ENCODE data around the gene SNRNP27. TPM values are rescaled to one million over a fixed set of nuclear protein-coding genes. Genes with fewer than 3 reads are reported as not detected.

Gene SNRNP27
- total and polyA plus RNA-seq, 2 of the 8 experiments (the other 6 are each of a cell fraction or from before 2014, with no cell fraction given) = 11.1 to 40.5 TPM

DNA sequence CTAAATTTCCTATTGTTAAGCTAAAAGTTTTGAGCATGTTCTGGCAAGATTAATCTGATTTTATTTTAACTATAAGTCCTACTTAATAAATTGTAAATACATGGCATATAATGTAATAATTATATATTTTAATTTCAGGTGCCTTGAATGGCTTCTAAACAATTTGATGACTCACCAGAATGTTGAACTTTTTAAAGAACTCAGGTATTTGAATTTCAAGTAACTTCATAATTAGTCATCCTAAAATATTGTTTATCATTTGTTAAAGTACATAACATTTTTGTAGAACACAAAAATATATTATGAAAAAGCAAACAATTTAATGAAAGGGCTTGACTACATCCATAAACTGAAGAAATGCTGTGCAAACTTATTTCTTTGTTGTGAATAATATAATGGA is 49.8 kb upstream of the SNRNP27 start:
- Histone ChIP-seq H3K4me3 (ENCODE audit: extremely low read depth in 1 of 4, insufficient read depth in 2 of 4, low read depth in 3 of 4, low read length in 4 of 4) (no peak overlapping the region), H3K79me2 (ENCODE audit: control insufficient read depth in 1 of 2, insufficient read depth in 2 of 2, low read length in 2 of 2) (no peaks in the 10 kb centered on the region), H4K20me1 (replicated peaks in 1 of 2; ENCODE audit: control insufficient read depth in 1 of 2, insufficient read depth in 2 of 2, low read length in 2 of 2) (peaks cover 0 to 3% of the 10 kb centered on the region in 2 experiments), H2AK5ac (ENCODE audit: low read depth, low read length) (no peak overlapping the region), H3K18ac (ENCODE audit: extremely low read depth, low read length) (no peak overlapping the region), H3K4ac (replicated peaks; ENCODE audit: insufficient read length, low read depth, low read length) (no peak overlapping the region), H2BK120ac (replicated peaks; ENCODE audit: low read depth, low read length) (no peak overlapping the region), H3K56ac (replicated peaks; ENCODE audit: insufficient read length, low read depth, low read length) (no peak overlapping the region), H3K4me2 (ENCODE audit: insufficient read depth in 1 of 2, low read depth in 2 of 2, low read length in 2 of 2) (no peak overlapping the region), H3K14ac (ENCODE audit: insufficient read length) (no peak overlapping the region), H4K8ac (ENCODE audit: extremely low read depth, insufficient read depth, low read length) (no peak overlapping the region), H2AFZ (ENCODE audit: low read length) (no peak overlapping the region), H2BK12ac (ENCODE audit: low read depth, low read length) (no peak overlapping the region), H3K27me3 (replicated peaks in 1 of 4; ENCODE audit: control insufficient read depth in 3 of 4, extremely low read depth in 1 of 4, insufficient read depth in 3 of 4, low read length in 3 of 4) (no peaks in the 10 kb centered on the region), H3K9me3 (ENCODE audit: insufficient read depth in 2 of 2, low read depth in 1 of 2, low read length in 1 of 2) (no peaks in the 10 kb centered on the region), H3K4me1 (replicated peaks in 1 of 4; ENCODE audit: control insufficient read depth in 3 of 4, insufficient read depth in 4 of 4, low read length in 3 of 4) (no peaks in the 10 kb centered on the region), H3K27ac (ENCODE audit: low read depth, low read length) (no peak overlapping the region), H3K23me2 (ENCODE audit: low read depth, low read length) (no peaks in the 10 kb centered on the region), H4K5ac (ENCODE audit: insufficient read length, low read depth, low read length) (no peak overlapping the region), H4K91ac (replicated peaks; ENCODE audit: insufficient read length, low read length) (no peak overlapping the region), H3K36me3 (ENCODE audit: control insufficient read depth in 2 of 4, insufficient read depth in 4 of 4, low read length in 3 of 4) (peaks cover 7 to 63% (median 27%) of the 10 kb centered on the region in 4 experiments), H2BK20ac (ENCODE audit: low read length) (no peak overlapping the region), H3K23ac (ENCODE audit: insufficient read length) (no peak overlapping the region), H3K79me1 (ENCODE audit: low read depth, low read length) (no peaks in the 10 kb centered on the region), H3K9ac (replicated peaks in 1 of 4; ENCODE audit: extremely low read depth in 1 of 4, low read depth in 3 of 4, low read length in 3 of 4) (no peak overlapping the region), H2BK5ac (ENCODE audit: low read depth, low read length) (no peak overlapping the region), H2BK15ac (ENCODE audit: low read length) (no peak overlapping the region)
- TF ChIP-seq EP300 (IDR thresholded peaks at IDR 0.05; ENCODE audit: borderline replicate concordance in 1 of 2, low read depth in 2 of 2, low read length in 2 of 2) (no peak), SAP30 (IDR thresholded peaks at IDR 0.05; ENCODE audit: insufficient read depth, insufficient replicate concordance, low read length) (no peak), TAF1 (IDR thresholded peaks at IDR 0.05; ENCODE audit: low read depth, low read length) (no peak), KDM5A (IDR thresholded peaks at IDR 0.05; ENCODE audit: low read length) (no peak), CBX8 (IDR thresholded peaks at IDR 0.05; ENCODE audit: borderline replicate concordance, low read depth, low read length) (no peak), BACH1 (IDR thresholded peaks at IDR 0.05; ENCODE audit: low read length) (no peak), SIRT6 (IDR thresholded peaks at IDR 0.05; ENCODE audit: low read length) (no peak), YY1 (IDR thresholded peaks at IDR 0.05; ENCODE audit: low read depth, low read length) (no peak), JUND (IDR thresholded peaks at IDR 0.05; ENCODE audit: low read length) (no peak)
- CTCF ChIA-PET (ENCODE audit: partially characterized antibody) = no interaction called here
- POLR2A ChIA-PET (ENCODE audit: partially characterized antibody) = no interaction called here
- DNase-seq (ENCODE audit: low read depth in 1 of 2, low spot score in 2 of 2) (no peak), FAIRE-seq (no peak)

All from H1 (cell line).